ENCODE data around the gene EHMT1. TPM values are rescaled to one million over a fixed set of nuclear protein-coding genes. Genes with fewer than 3 reads are reported as not detected.

EHMT1 gene
- total RNA-seq, 1 experiment from 2014 or later: 112 TPM

- no peak overlapping the region for H4K5ac ChIP-seq (ENCODE audit: insufficient read length, low read depth, low read length)
- no peak overlapping the region for H3K27ac ChIP-seq (ENCODE audit: insufficient read length, low read depth, low read length)
- H4K91ac ChIP-seq (ENCODE audit: insufficient read length, low read depth, low read length): no peak overlapping the region
- no peak overlapping the region for H2BK20ac ChIP-seq (ENCODE audit: low read depth, low read length, poor library complexity, severe bottlenecking)
- no peak overlapping the region; the same call in 1 of the 2 replicates for H3K14ac ChIP-seq (ENCODE audit: insufficient read depth, low read length)
- no peak for DNase-seq
- H3K4ac ChIP-seq (ENCODE audit: low read depth, low read length): no peak overlapping the region
- Mint-ChIP-seq H3K36me3 (ENCODE audit: insufficient read depth in 1 of 3, low read depth in 3 of 3) (peaks cover 43 to 63% (median 61%) of the 10 kb centered on the region in 3 experiments), H3K4me1 (no peaks in the 10 kb centered on the region), H3K9me3 (peaks cover 4 to 8% of the 10 kb centered on the region in 2 experiments; a peak in 3 of 5 replicates), H3K27ac (peak overlapping the region in 1 of 3 experiments; percentile 53; a peak in 1 of 7 replicates), H3K4me3 (no peak overlapping the region), H3K27me3 (ENCODE audit: low read depth) (peaks cover 2% of the 10 kb centered on the region; the same call in 1 of the 2 replicates)
- no peak for TF ChIP-seq CTCF (conservative IDR thresholded peaks at IDR 0.05)
- no peaks in the 10 kb centered on the region for H3K9me3 ChIP-seq (ENCODE audit: control insufficient read depth, low read depth, low read length)
- H3K9ac ChIP-seq (ENCODE audit: extremely low read depth, insufficient read length, low read length): no peak overlapping the region
- H2BK12ac ChIP-seq (ENCODE audit: insufficient read length, low read depth, low read length): no peak overlapping the region
- no peak overlapping the region for H3K23ac ChIP-seq (ENCODE audit: insufficient read length, low read depth, low read length)
- no peak overlapping the region for H3T11ph ChIP-seq (ENCODE audit: low read length)
- no peak overlapping the region for H3K18ac ChIP-seq (ENCODE audit: insufficient read length, low read depth, low read length)
- H4K20me1 ChIP-seq (ENCODE audit: control insufficient read depth, insufficient read depth, insufficient read length): no peaks in the 10 kb centered on the region
- no peaks in the 10 kb centered on the region for H3K79me1 ChIP-seq (ENCODE audit: insufficient read depth, low read depth, low read length, poor library complexity, severe bottlenecking)
- no peaks in the 10 kb centered on the region for H3K23me2 ChIP-seq (ENCODE audit: insufficient read length, low read depth, low read length, poor library complexity, severe bottlenecking)
- no peaks in the 10 kb centered on the region for H3K27me3 ChIP-seq (ENCODE audit: insufficient read depth, low read length)
- no peaks in the 10 kb centered on the region for H3K79me2 ChIP-seq (ENCODE audit: insufficient read depth, low read length)
- no peak overlapping the region for H3K56ac ChIP-seq (ENCODE audit: insufficient read length, low read depth, low read length)
- H2AK5ac ChIP-seq (ENCODE audit: insufficient read length, low read length): no peak overlapping the region
- no peak overlapping the region for H2BK5ac ChIP-seq (ENCODE audit: insufficient read length, low read length)
- H3K4me1 ChIP-seq (ENCODE audit: insufficient read depth, low read length): no peaks in the 10 kb centered on the region
- no peak overlapping the region for H2BK15ac ChIP-seq (ENCODE audit: low read depth, low read length)
- H3K4me2 ChIP-seq (ENCODE audit: insufficient read depth, insufficient read length, low read length): no peak overlapping the region
- no peak overlapping the region for H2AFZ ChIP-seq (ENCODE audit: low read length)
- WGBS (ENCODE audit: extremely low coverage, insufficient read length, low lambda C conversion rate): no CpG with 5 or more reads among the region's 9 CpGs
- H2BK120ac ChIP-seq (ENCODE audit: low read depth, low read length, poor library complexity, severe bottlenecking): no peak overlapping the region
- H4K8ac ChIP-seq (replicated peaks; ENCODE audit: insufficient read length, low read depth, low read length): no peak overlapping the region
Measured at GRCh38 chr9:137812356-137813023, 193.7 kb downstream of the EHMT1 start.

Data from H9 (cell line).